Esophagus muscularis mucosa (tissue), 4 donors: ENCODE measurements around the gene CORO6.

Source experiments
- CTCF ChIP-seq, 3 experiments: fragments of 200-600 bp in 2 of 3; fragments of 450-650 bp in 1 of 3; sonication (generic) in 2 of 3; IDR thresholded peaks; one replicate each; pipeline ENCODE4 v1.5.1; 2017 to 2019; ENCODE audit warnings: antibody characterized with exemption in 3 of 3, mild to moderate bottlenecking in 2 of 3, moderate library complexity in 1 of 3
- EP300 ChIP-seq: sonication (generic); formaldehyde crosslinking; IDR thresholded peaks from one replicate; pipeline ENCODE4 v1.6.1; 2017; ENCODE audit warnings: antibody characterized with exemption
- POLR2A ChIP-seq: fragments of 450-650 bp; IDR thresholded peaks from one replicate; pipeline ENCODE4 v1.6.1; 2017; ENCODE audit warnings: antibody characterized with exemption, moderate library complexity, mild to moderate bottlenecking, low read depth
- POLR2AphosphoS5 ChIP-seq, 2 donors: sonication (generic); formaldehyde crosslinking; IDR thresholded peaks; one replicate each; pipeline ENCODE4 v1.6.1; 2017; ENCODE audit warnings: antibody characterized with exemption in 2 of 2

GRCh38 chr17:29614349-29615047 lies 8.2 kb downstream of the CORO6 start:
- TF ChIP-seq POLR2AphosphoS5 (IDR thresholded peaks at IDR 0.05): no peak
- no peak for TF ChIP-seq CTCF (IDR thresholded peaks at IDR 0.05)
- no peak for TF ChIP-seq POLR2A
- TF ChIP-seq EP300: no peak
